Neural crest cell (in vitro differentiated cells): ENCODE data around the gene UNC79. TPM values are rescaled to one million over a fixed set of nuclear protein-coding genes. Genes with fewer than 3 reads are reported as not detected.
A peak's percentile ranks its signal among the peaks of the same experiment; 100 is the strongest.

Experiments
- DNase-seq: peaks from one replicate; pipeline ENCODE4 v3.0.0; 2021; ENCODE audit warnings: low read depth, mixed read lengths, low spot score
- H3K27ac Mint-ChIP-seq: one replicate; pipeline ENCODE4 v1.8.0; 2021; ENCODE audit warnings: mild to moderate bottlenecking, mixed read lengths; ENCODE audit not compliant: unreplicated experiment
- H3K27me3 Mint-ChIP-seq: 2 replicates; pipeline ENCODE4 v1.8.0; 2021; ENCODE audit warnings: low read depth, mild to moderate bottlenecking, mixed read lengths
- H3K36me3 Mint-ChIP-seq: 2 replicates; pipeline ENCODE4 v1.8.0; 2021; ENCODE audit warnings: low read depth, mild to moderate bottlenecking, mixed read lengths
- H3K4me1 Mint-ChIP-seq: 2 replicates; pipeline ENCODE4 v1.8.0; 2021; ENCODE audit warnings: mixed read lengths
- H3K4me3 Mint-ChIP-seq: one replicate; pipeline ENCODE4 v1.8.0; 2021; ENCODE audit warnings: mild to moderate bottlenecking, mixed read lengths
- H3K9me3 Mint-ChIP-seq: 2 replicates; pipeline ENCODE4 v1.8.0; 2021; ENCODE audit warnings: mixed read lengths
- total RNA-seq: library from RNA; stranded (reverse); gene quantifications from 2 replicates; pipeline ENCODE4 v1.2.1, GENCODE V29; 2021
- TF ChIP-seq, protein P1 (sequence below): fragments of 200-600 bp; sonication (generic); conservative IDR thresholded peaks from 2 replicates; pipeline ENCODE4 v1.5.0; 2021; ENCODE audit warnings: antibody characterized with exemption, mild to moderate bottlenecking

UNC79 gene
- total RNA-seq, 1 donor from 2014 or later = 2.2 TPM

DNA sequence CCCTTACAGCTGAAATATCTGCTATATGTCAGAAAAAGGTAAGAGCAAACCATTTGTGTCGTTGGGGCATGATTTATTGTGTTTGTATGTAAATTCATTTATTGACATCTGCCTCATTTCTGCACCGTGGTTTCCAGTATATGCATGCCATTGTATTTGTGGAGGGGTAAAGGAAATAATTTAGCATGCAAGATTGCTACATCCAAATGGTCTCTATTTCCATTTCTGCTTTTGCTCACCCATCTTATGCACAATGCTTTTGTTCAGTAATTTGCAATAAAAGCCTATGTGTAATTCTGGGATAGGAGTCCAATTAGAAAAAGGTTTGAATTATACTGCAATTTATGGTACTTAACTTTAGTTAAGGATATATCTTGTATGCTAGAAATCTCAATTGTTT lies 101.8 kb downstream of the UNC79 start:
- Mint-ChIP-seq H3K27ac (no peak overlapping the region), H3K9me3 (no peaks in the 10 kb centered on the region), H3K4me3 (no peak overlapping the region), H3K36me3 (no peaks in the 10 kb centered on the region), H3K27me3 (peaks cover 7% of the 10 kb centered on the region), H3K4me1 (no peaks in the 10 kb centered on the region)
- TF ChIP-seq, protein P1, sequence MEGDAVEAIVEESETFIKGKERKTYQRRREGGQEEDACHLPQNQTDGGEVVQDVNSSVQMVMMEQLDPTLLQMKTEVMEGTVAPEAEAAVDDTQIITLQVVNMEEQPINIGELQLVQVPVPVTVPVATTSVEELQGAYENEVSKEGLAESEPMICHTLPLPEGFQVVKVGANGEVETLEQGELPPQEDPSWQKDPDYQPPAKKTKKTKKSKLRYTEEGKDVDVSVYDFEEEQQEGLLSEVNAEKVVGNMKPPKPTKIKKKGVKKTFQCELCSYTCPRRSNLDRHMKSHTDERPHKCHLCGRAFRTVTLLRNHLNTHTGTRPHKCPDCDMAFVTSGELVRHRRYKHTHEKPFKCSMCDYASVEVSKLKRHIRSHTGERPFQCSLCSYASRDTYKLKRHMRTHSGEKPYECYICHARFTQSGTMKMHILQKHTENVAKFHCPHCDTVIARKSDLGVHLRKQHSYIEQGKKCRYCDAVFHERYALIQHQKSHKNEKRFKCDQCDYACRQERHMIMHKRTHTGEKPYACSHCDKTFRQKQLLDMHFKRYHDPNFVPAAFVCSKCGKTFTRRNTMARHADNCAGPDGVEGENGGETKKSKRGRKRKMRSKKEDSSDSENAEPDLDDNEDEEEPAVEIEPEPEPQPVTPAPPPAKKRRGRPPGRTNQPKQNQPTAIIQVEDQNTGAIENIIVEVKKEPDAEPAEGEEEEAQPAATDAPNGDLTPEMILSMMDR = no peak
- no peak for DNase-seq

DNA sequence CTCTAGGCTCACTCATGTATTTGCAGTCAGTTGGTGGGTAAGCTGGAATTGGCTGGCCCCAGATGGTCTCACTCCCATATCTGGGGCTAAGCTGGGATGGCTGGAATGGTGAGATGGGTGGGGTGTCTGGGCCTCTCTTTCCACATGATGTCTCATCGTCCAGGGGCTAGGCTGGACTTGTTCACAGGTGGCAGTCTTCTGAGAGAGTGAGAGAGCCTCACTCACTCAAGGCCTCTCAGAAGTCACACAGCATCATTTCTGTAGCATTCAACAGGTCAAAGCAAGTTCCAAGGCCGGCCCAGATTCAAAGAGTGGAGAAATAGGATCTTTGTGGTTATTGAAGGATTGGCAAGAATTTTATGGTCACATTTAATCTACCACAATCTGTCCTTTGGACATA lies 102.7 kb downstream of the UNC79 start:
- TF ChIP-seq, protein P1 = no peak
- H3K4me3 Mint-ChIP-seq = no peak overlapping the region
- no peak for DNase-seq
- no peaks in the 10 kb centered on the region for H3K4me1 Mint-ChIP-seq
- peak overlapping the region; percentile 38 for H3K27ac Mint-ChIP-seq
- H3K27me3 Mint-ChIP-seq = peaks cover 4% of the 10 kb centered on the region
- no peaks in the 10 kb centered on the region for H3K9me3 Mint-ChIP-seq
- H3K36me3 Mint-ChIP-seq = no peaks in the 10 kb centered on the region

DNA sequence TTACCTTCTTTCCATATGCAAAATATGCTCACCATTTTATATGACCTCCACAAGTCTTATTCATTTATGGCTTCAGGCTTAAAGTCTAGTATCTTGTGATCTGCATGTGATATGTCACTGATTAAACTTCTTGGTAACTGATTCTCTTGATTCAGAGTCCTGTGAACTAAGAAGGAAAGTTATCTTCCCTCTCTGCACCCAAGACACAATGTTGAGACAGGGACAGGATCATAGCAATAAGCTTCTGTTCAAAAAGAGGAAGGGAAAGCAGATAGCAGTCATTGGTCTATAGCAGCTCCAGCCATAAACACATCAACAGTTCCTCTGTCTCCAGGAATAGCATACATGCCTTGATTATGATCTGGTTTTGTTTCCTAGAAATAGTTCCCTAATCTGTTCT lies 103.1 kb downstream of the UNC79 start:
- Mint-ChIP-seq H3K36me3 (no peaks in the 10 kb centered on the region), H3K4me3 (no peak overlapping the region), H3K9me3 (no peaks in the 10 kb centered on the region), H3K27me3 (peaks cover 4% of the 10 kb centered on the region), H3K4me1 (no peaks in the 10 kb centered on the region), H3K27ac (no peak overlapping the region)
- DNase-seq = no peak
- TF ChIP-seq, protein P1 = no peak

DNA sequence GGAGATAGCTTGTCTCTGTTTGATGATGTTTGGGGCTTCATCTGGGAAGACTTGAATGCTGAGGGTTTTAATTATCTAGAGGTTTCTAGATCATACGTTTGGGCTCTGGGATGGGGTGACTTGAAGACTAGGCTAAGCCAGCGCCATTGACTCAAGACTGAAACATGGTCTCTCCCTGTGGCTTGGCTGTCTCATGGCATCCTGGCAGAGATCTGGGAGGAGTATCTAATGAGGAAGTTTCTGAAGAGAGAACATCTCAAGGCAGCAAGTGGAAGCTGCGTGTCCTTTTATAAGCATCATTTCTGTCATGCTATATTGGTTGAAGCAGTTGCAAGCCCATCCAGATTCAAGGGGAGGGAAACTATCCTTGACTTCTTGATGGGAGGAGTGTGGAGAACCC lies 104.8 kb downstream of the UNC79 start:
- Mint-ChIP-seq H3K4me1 (no peaks in the 10 kb centered on the region), H3K4me3 (no peak overlapping the region), H3K27ac (no peak overlapping the region), H3K27me3 (no peaks in the 10 kb centered on the region), H3K9me3 (no peaks in the 10 kb centered on the region), H3K36me3 (no peaks in the 10 kb centered on the region)
- no peak for DNase-seq
- TF ChIP-seq, protein P1 = no peak

DNA sequence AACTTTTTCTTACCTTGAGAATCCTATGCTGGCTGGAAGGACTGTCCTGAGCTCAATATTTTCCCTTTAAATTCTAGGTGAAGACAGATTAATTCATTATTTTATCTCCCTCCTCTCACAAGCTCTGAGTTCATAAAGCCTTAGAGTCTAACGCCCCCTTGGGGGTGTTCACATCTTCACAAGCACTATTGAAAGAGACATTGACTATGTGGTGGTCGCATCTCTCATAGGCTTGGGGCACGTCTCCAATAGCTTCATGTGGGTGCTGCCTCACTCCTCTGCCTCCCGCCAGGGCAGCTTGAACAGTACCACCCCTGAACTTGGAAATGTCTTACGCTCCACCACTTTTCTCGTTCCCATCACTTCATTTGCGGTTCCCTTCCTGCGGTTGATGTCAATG lies 106.2 kb downstream of the UNC79 start:
- H3K4me1 Mint-ChIP-seq = no peaks in the 10 kb centered on the region
- H3K27ac Mint-ChIP-seq = no peak overlapping the region
- no peak for DNase-seq

More for the DNA sequence above, 106.2 kb downstream of the UNC79 start:
- Mint-ChIP-seq H3K27me3 (no peaks in the 10 kb centered on the region), H3K36me3 (no peaks in the 10 kb centered on the region), H3K9me3 (no peaks in the 10 kb centered on the region), H3K4me3 (no peak overlapping the region)
- TF ChIP-seq, protein P1 = no peak
